Activated T-helper 1 cell treated with anti-CD3 and anti-CD28 coated beads, Interleukin-12 subunit alpha, Interleukin-12 subunit beta, Interleukin-2, Interleukin-4 antibody, amounts not matched to agents 30 ng/mL and 10 ng/mL and 1 ng/mL, durations not matched to agents 14 hours and 24 hours and 36 hours (primary cell): ENCODE measurements around the gene FETUB. TPM values are rescaled to one million over a fixed set of nuclear protein-coding genes. Genes with fewer than 3 reads are reported as not detected.
"Not testable (repeated sequence)": the region's sequence is repeated elsewhere in the genome, so short reads cannot be mapped to it uniquely, and the experiment has no call there.

Experiments used
- DNase-seq: peaks from one replicate; pipeline ENCODE4 v3.0.0; 2021; ENCODE audit warnings: low spot score
- H3K27ac Mint-ChIP-seq: one replicate; pipeline ENCODE4 v1.8.0; 2021; ENCODE audit warnings: mild to moderate bottlenecking, mixed read lengths
- H3K27me3 Mint-ChIP-seq: one replicate; pipeline ENCODE4 v1.8.0; 2022; ENCODE audit warnings: mild to moderate bottlenecking, moderate library complexity, mixed read lengths; ENCODE audit not compliant: insufficient read depth
- H3K36me3 Mint-ChIP-seq: one replicate; pipeline ENCODE4 v1.8.0; 2021; ENCODE audit warnings: low read depth, mixed read lengths
- H3K4me1 Mint-ChIP-seq: one replicate; pipeline ENCODE4 v1.8.0; 2021; ENCODE audit warnings: low read depth, mixed read lengths
- H3K4me3 Mint-ChIP-seq: one replicate; pipeline ENCODE4 v1.8.0; 2021; ENCODE audit warnings: mild to moderate bottlenecking, moderate library complexity, mixed read lengths
- H3K9me3 Mint-ChIP-seq: one replicate; pipeline ENCODE4 v1.8.0; 2021; ENCODE audit warnings: mixed read lengths
- intact Hi-C: fragments of 100-400 bp; cut with micrococcal nuclease; formaldehyde crosslinking; loops from one replicate; pipeline ENCODE4 v1.15.1; 2024
- total RNA-seq: library from RNA; stranded (reverse); gene quantifications from 2 replicates; pipeline ENCODE4 v1.2.3, GENCODE V29; 2022

FETUB gene
- total RNA-seq, 1 donor from 2014 or later = not detected

DNA sequence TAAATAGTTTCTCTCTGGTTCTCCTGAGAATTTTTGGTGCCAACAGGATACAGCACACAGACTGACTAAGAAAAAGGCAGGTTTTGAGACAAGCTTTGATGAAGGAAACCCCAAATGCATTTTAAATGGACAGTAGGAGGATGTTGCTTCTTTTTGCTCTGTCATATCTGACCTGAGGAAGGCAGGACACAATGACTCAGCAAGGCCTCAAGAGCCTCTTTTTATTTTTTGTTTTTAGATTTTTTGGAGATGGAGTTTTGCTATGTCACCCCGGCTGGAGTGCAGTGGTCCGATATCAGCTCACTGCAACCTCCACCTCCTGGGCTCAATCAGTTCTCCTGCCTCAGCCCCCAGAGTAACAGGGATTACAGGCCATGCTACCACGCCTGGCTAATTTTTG, 60.1 kb downstream of the FETUB start:
- peaks cover 14% of the 10 kb centered on the region for H3K27me3 Mint-ChIP-seq
- H3K4me1 Mint-ChIP-seq = peaks cover 6% of the 10 kb centered on the region
- intact Hi-C loops = no loop called here
- no peaks in the 10 kb centered on the region for H3K9me3 Mint-ChIP-seq
- H3K36me3 Mint-ChIP-seq = no peaks in the 10 kb centered on the region
- no peak overlapping the region for H3K4me3 Mint-ChIP-seq
- no peak overlapping the region for H3K27ac Mint-ChIP-seq
- DNase-seq = no peak

DNA sequence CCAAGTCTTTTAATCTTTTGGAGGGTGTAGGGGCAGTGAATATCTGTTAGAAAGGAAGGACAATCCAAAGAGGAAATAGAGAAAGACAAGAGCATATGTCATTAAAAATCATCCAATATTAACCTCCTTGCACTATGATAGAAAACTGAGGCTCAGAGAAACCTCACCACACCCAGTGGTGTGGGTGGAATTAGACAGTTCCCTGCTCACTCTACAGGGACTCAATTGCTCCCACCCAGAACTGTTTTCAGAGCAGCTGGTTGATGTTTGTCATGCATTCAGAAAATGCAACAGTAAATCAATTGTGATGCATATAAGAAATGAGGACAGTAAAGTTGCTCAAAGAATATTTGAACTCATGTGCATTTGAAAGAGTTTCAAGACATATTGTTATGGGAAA, 62.3 kb downstream of the FETUB start:
- H3K4me3 Mint-ChIP-seq, DNase-seq, H3K9me3 Mint-ChIP-seq, H3K36me3 Mint-ChIP-seq, intact Hi-C loops, H3K27ac Mint-ChIP-seq: not testable (repeated sequence)
- H3K27me3 Mint-ChIP-seq = peaks cover 19% of the 10 kb centered on the region
- H3K4me1 Mint-ChIP-seq = peaks cover 17% of the 10 kb centered on the region

Other genes with a start within 250 kb of the FETUB start
- 3.2 TPM in 2 replicates for gene CRYGS, start 96.0 kb upstream of the FETUB start, total RNA-seq
- gene TBCCD1, start 73.1 kb upstream of the FETUB start, total RNA-seq = 17.7 and 19.2 TPM in 2 replicates
- 71.0 and 75.8 TPM in 2 replicates for gene DNAJB11, start 69.7 kb upstream of the FETUB start, total RNA-seq
- gene AHSG, start 27.3 kb upstream of the FETUB start, total RNA-seq = 0.16 TPM in 1 of 2 replicates, not detected in the other
- not detected in 2 replicates for gene HRG, start 25.6 kb downstream of the FETUB start, total RNA-seq
- not detected in 2 replicates for gene KNG1, start 77.0 kb downstream of the FETUB start, total RNA-seq
- gene EIF4A2, start 143.2 kb downstream of the FETUB start, total RNA-seq = 491 and 514 TPM in 2 replicates
- gene RFC4, start 166.1 kb downstream of the FETUB start, total RNA-seq = 111 and 122 TPM in 2 replicates
- gene ADIPOQ, start 202.3 kb downstream of the FETUB start, total RNA-seq = not detected in 2 replicates